Neuronal stem cell (in vitro differentiated cells): ENCODE data around the gene COL13A1.

Experiments used
- DNase-seq: peaks from one replicate; pipeline ENCODE4 v3.0.0-alpha.2; 2013; ENCODE audit warnings: low spot score
- H2AFZ ChIP-seq: one replicate; pipeline ENCODE4 v1.6.1; 2013; ENCODE audit warnings: mild to moderate bottlenecking, low read length, inconsistent platforms
- H2AK5ac ChIP-seq: 2 replicates; pipeline ENCODE4 v1.6.1; 2013; ENCODE audit warnings: low read depth, mild to moderate bottlenecking, inconsistent platforms, low read length, moderate library complexity, mixed read lengths
- H2BK120ac ChIP-seq: 2 replicates; pipeline ENCODE4 v1.6.1; 2013; ENCODE audit warnings: low read depth, mild to moderate bottlenecking, inconsistent platforms, low read length, moderate library complexity, mixed read lengths
- H2BK12ac ChIP-seq: one replicate; pipeline ENCODE4 v1.6.1; 2013; ENCODE audit warnings: low read length, inconsistent platforms
- H2BK15ac ChIP-seq: 2 replicates; pipeline ENCODE4 v1.6.1; 2013; ENCODE audit warnings: mild to moderate bottlenecking, low read length, inconsistent platforms, mixed read lengths
- H2BK5ac ChIP-seq: one replicate; pipeline ENCODE4 v1.6.1; 2013; ENCODE audit warnings: inconsistent platforms, mild to moderate bottlenecking, low read length, moderate library complexity
- H3K14ac ChIP-seq: one replicate; pipeline ENCODE4 v1.6.1; 2013; ENCODE audit warnings: low read length, inconsistent platforms
- H3K18ac ChIP-seq: 2 replicates; pipeline ENCODE4 v1.6.1; 2013; ENCODE audit warnings: low read length, inconsistent platforms
- H3K23ac ChIP-seq: 2 replicates; pipeline ENCODE4 v1.6.1; 2013; ENCODE audit warnings: low read depth, mild to moderate bottlenecking, mixed read lengths, low read length, inconsistent platforms; ENCODE audit not compliant: poor library complexity
- H3K27ac ChIP-seq: replicated peaks from 3 replicates; pipeline ENCODE4 v1.5.1; 2013; ENCODE audit warnings: low read length, inconsistent platforms
- H3K27me3 ChIP-seq, 3 experiments: 2 replicates each; pipeline ENCODE4 v1.6.1; 2013; ENCODE audit warnings: low read length in 3 of 3, mild to moderate bottlenecking in 2 of 3, inconsistent platforms in 1 of 3, low read depth in 1 of 3, mixed read lengths in 1 of 3, moderate library complexity in 1 of 3; ENCODE audit not compliant: control insufficient read depth in 3 of 3, insufficient read depth in 3 of 3
- H3K36me3 ChIP-seq, 2 donors: replicated peaks in 1 of 2; 2 replicates each; pipeline ENCODE4 v1.6.1; 2013; ENCODE audit warnings: low read length in 2 of 2; ENCODE audit not compliant: control insufficient read depth in 2 of 2, insufficient read depth in 2 of 2
- H3K4ac ChIP-seq: 2 replicates; pipeline ENCODE4 v1.6.1; 2013; ENCODE audit warnings: inconsistent platforms, mild to moderate bottlenecking, low read length, moderate library complexity
- H3K4me1 ChIP-seq, 2 donors: 1 replicate in 1 of 2; 2 replicates in 1 of 2; pipeline ENCODE4 v1.6.1; 2013; ENCODE audit warnings: low read length in 2 of 2, low read depth in 1 of 2; ENCODE audit not compliant: control insufficient read depth in 2 of 2, insufficient read depth in 1 of 2
- H3K4me2 ChIP-seq: one replicate; pipeline ENCODE4 v1.6.1; 2013; ENCODE audit warnings: mild to moderate bottlenecking, low read length, inconsistent platforms; ENCODE audit not compliant: insufficient read depth, poor library complexity, severe bottlenecking
- H3K4me3 ChIP-seq, 2 donors: 2 replicates each; pipeline ENCODE4 v1.5.1; 2013; ENCODE audit warnings: low read length in 2 of 2, mild to moderate bottlenecking in 2 of 2, inconsistent platforms in 1 of 2, moderate library complexity in 1 of 2
- H3K79me1 ChIP-seq: one replicate; pipeline ENCODE4 v1.6.1; 2013; ENCODE audit warnings: low read depth, mild to moderate bottlenecking, inconsistent platforms, low read length, moderate library complexity
- H3K9ac ChIP-seq: one replicate; pipeline ENCODE4 v1.6.1; 2013; ENCODE audit warnings: mild to moderate bottlenecking, low read depth, low read length, inconsistent platforms; ENCODE audit not compliant: poor library complexity
- H3K9me3 ChIP-seq, 2 donors: replicated peaks in 1 of 2; 2 replicates each; pipeline versions ENCODE3 to v1.6.1; 2013; ENCODE audit warnings: low read length in 2 of 2, mild to moderate bottlenecking in 2 of 2, inconsistent platforms in 1 of 2, low read depth in 1 of 2, mixed read lengths in 1 of 2, moderate library complexity in 1 of 2; ENCODE audit not compliant: control insufficient read depth in 2 of 2, insufficient read depth in 1 of 2
- H4K8ac ChIP-seq: one replicate; pipeline ENCODE4 v1.6.1; 2013; ENCODE audit warnings: low read depth, mild to moderate bottlenecking, inconsistent platforms, low read length, moderate library complexity
- H4K91ac ChIP-seq: one replicate; pipeline ENCODE4 v1.6.1; 2013; ENCODE audit warnings: low read length, low read depth, mild to moderate bottlenecking, inconsistent platforms; ENCODE audit not compliant: poor library complexity
- WGBS, 2 donors: extraction: QIAGEN DNeasy Blood & Tissue Kit; methylation state at CpG; one replicate each; pipeline ENCODE4 v1.1.7; 2013; ENCODE audit warnings: missing lambda C conversion rate in 2 of 2, mixed read lengths in 1 of 2; ENCODE audit not compliant: insufficient read length in 2 of 2, insufficient replicate concordance in 1 of 2; ENCODE audit errors: extremely low coverage in 2 of 2; 5-methylcytosine and 5-hydroxymethylcytosine counted together

COL13A1 gene

DNA sequence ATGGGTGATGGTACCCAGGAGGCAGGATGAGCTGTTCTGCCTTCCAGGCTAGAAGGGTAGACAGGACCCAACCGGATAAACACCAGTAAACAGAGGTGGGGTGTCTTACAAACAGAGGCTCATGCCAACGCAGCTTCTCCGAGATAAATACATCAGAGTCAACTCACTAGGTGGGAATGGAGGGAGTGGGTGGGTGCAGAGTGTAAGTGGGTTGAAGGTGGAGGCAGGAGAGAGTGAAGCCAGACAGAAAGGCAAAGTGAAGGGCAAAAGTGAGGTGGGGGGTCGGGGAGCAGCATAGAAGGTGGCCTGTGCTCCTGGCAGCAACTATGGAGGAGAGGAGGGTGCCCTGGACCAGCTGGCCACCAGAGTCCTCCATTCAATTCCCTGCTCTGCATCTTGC, 40.4 kb upstream of the COL13A1 start:
- no peaks in the 10 kb centered on the region for H3K4me1 ChIP-seq
- H4K8ac ChIP-seq = no peak overlapping the region
- H3K9me3 ChIP-seq = no peaks in the 10 kb centered on the region
- H4K91ac ChIP-seq = no peak overlapping the region
- no peak overlapping the region for H3K14ac ChIP-seq
- no peaks in the 10 kb centered on the region for H3K79me1 ChIP-seq
- no CpG with 5 or more reads among the region's 4 CpGs for WGBS, 2 donors
- no peak overlapping the region for H2BK15ac ChIP-seq
- no peak for DNase-seq
- H3K23ac ChIP-seq = peak overlapping the region; percentile 13
- H3K9ac ChIP-seq = peak overlapping the region; percentile 26
- peaks cover 0 to 28% (median 0%) of the 10 kb centered on the region in 3 experiments for H3K27me3 ChIP-seq
- H3K4ac ChIP-seq = no peak overlapping the region
- no peak overlapping the region for H2BK12ac ChIP-seq
- H2BK5ac ChIP-seq = no peak overlapping the region
- H2BK120ac ChIP-seq = no peak overlapping the region
- H3K4me3 ChIP-seq = no peak overlapping the region
- H3K36me3 ChIP-seq = no peaks in the 10 kb centered on the region
- no peak overlapping the region for H2AK5ac ChIP-seq
- H3K4me2 ChIP-seq = no peak overlapping the region
- peak overlapping the region; percentile 15 for H3K18ac ChIP-seq
- H2AFZ ChIP-seq = no peak overlapping the region
- H3K27ac ChIP-seq = no peak overlapping the region

DNA sequence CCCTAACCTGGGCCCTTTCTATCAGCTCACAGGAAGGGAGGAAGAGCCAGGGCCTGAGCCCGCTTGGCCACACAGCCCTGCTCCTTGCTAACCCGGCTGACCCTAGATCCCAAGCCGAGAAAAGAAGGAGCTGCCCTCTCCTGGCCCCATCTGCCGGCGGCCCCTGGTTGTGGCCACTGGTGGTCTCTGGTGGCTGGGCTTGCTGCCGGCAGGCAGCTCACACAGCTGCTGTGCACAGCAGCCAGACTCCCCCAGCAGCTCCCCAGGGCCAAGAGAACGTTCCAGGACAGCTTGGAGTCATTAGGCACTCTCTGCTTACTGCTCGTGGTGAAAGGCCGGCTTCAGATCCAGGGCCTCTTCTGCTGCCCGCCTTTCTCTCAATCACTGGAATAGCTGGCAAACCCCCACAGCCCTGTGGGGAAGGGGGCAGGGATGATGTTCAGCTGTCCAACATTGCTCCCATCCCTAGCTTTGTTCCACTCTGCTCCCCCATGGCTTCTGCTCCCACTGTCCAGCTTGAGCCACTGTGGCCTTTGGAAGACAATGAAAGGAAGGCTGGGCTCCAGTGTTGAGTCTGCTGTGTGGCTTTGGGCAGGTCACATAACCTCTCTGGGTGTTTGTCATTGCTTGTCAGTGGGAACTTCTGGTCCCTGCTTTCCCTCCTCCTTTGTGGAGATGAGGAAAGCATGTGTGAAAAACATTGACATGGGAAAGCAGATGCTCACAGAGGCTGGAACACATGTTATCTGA, 35.4 kb upstream of the COL13A1 start:
- Histone ChIP-seq H3K36me3 (no peaks in the 10 kb centered on the region), H2BK12ac (peak overlapping the region; percentile 26), H3K4me3 (no peak overlapping the region), H3K4ac (no peak overlapping the region), H2AFZ (no peak overlapping the region), H2AK5ac (no peak overlapping the region), H2BK5ac (no peak overlapping the region), H3K18ac (peak overlapping the region; percentile 24), H3K27me3 (peaks cover 0 to 9% (median 0%) of the 10 kb centered on the region in 3 experiments), H4K8ac (no peak overlapping the region), H3K9me3 (no peaks in the 10 kb centered on the region), H2BK120ac (no peak overlapping the region), H4K91ac (no peak overlapping the region), H3K14ac (peak overlapping the region; percentile 5), H2BK15ac (no peak overlapping the region), H3K79me1 (no peaks in the 10 kb centered on the region), H3K9ac (no peak overlapping the region), H3K4me2 (no peak overlapping the region), H3K4me1 (peaks cover 0 to 10% of the 10 kb centered on the region in 2 donors), H3K27ac (no peak overlapping the region), H3K23ac (peak overlapping the region; percentile 19)
- DNase-seq = no peak
- no CpG with 5 or more reads among the region's 10 CpGs for whole genome bisulfite sequencing, 2 donors

DNA sequence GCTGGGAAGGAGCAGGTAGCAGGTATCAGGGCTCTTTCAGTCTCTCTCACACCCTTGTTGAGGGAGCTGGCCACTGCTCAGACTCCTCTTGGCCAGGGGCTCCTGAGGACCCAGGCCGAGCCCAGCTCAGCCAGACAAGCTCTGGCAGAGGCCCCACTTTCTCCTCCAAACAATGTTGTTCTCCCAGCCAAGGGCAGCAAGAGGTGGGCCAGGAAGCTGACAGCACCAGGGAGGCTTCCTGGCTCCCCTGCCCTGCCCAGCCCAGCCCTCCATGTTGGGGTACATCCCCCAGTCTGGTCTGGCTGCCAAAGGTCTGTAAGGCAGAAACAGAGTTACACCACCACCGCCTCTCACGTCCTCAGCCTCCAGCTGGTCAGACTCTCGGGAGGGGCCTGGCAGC, 33.9 kb upstream of the COL13A1 start:
- Histone ChIP-seq H4K91ac (no peak overlapping the region), H2BK5ac (no peak overlapping the region), H2BK120ac (no peak overlapping the region), H3K4ac (no peak overlapping the region), H3K27ac (no peak overlapping the region), H3K36me3 (no peaks in the 10 kb centered on the region), H2BK15ac (peak overlapping the region; percentile 50), H3K4me3 (no peak overlapping the region), H3K4me1 (peaks cover 0 to 10% of the 10 kb centered on the region in 2 donors), H2AFZ (no peak overlapping the region), H3K18ac (peak overlapping the region; percentile 50), H2BK12ac (peak overlapping the region; percentile 1), H4K8ac (no peak overlapping the region), H2AK5ac (no peak overlapping the region), H3K4me2 (no peak overlapping the region), H3K23ac (no peak overlapping the region), H3K9me3 (no peaks in the 10 kb centered on the region), H3K14ac (no peak overlapping the region), H3K79me1 (no peaks in the 10 kb centered on the region), H3K9ac (no peak overlapping the region), H3K27me3 (peaks cover 0 to 5% (median 0%) of the 10 kb centered on the region in 3 experiments)
- WGBS, 2 donors = no CpG with 5 or more reads among the region's 4 CpGs
- no peak for DNase-seq

DNA sequence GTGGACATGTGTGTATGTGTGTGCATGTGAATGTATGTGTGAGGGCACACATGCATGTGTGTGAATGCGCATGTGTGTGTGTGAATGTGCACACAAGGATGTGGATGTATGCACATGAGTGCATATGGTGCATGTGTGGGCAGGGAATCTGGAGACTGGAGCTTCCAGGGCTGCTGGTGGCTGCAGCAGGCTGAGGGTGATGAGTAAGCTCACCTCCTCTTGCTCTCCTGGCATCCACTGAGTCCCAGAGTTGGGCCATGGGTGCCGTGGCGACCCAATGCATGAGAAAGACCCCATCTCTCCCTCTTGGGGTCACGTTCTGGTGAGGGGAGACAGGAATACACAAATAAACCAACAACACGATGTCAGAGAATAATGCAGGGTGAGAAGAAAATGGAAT, 33.3 kb upstream of the COL13A1 start:
- Histone ChIP-seq H2AK5ac (peak overlapping the region; percentile 28), H3K9me3 (no peaks in the 10 kb centered on the region), H3K4me2 (no peak overlapping the region), H2BK120ac (no peak overlapping the region), H3K23ac (no peak overlapping the region), H4K8ac (no peak overlapping the region), H3K9ac (no peak overlapping the region), H3K14ac (peak overlapping the region; percentile 64), H4K91ac (no peak overlapping the region), H2BK5ac (no peak overlapping the region), H2BK12ac (peak overlapping the region; percentile 1), H2AFZ (no peak overlapping the region), H3K36me3 (no peaks in the 10 kb centered on the region), H3K4ac (no peak overlapping the region), H3K18ac (peak overlapping the region; percentile 69), H3K27me3 (peaks cover 0 to 3% (median 0%) of the 10 kb centered on the region in 3 experiments), H3K27ac (no peak overlapping the region), H2BK15ac (peak overlapping the region; percentile 3), H3K4me1 (peaks cover 0 to 10% of the 10 kb centered on the region in 2 donors), H3K79me1 (no peaks in the 10 kb centered on the region), H3K4me3 (no peak overlapping the region)
- no CpG with 5 or more reads among the region's 5 CpGs for WGBS, 2 donors
- DNase-seq = no peak
